Mesothelial cell of epicardium (in vitro differentiated cells): ENCODE data around the gene DLEC1. TPM values are rescaled to one million over a fixed set of nuclear protein-coding genes. Genes with fewer than 3 reads are reported as not detected.
"Not testable (repeated sequence)": the region's sequence is repeated elsewhere in the genome, so short reads cannot be mapped to it uniquely, and the experiment has no call there.

Source experiments
- DNase-seq, 2 experiments: peaks; one replicate each; pipeline ENCODE4 v3.0.0; 2021; ENCODE audit warnings: low spot score in 2 of 2; ENCODE audit not compliant: unreplicated experiment in 2 of 2
- H3K27ac Mint-ChIP-seq: 2 replicates; pipeline ENCODE4 v1.8.0; 2021; ENCODE audit warnings: mixed read lengths
- H3K27me3 Mint-ChIP-seq: 2 replicates; pipeline ENCODE4 v1.8.0; 2021; ENCODE audit warnings: low read depth, mixed read lengths
- H3K36me3 Mint-ChIP-seq: 2 replicates; pipeline ENCODE4 v1.8.0; 2021; ENCODE audit warnings: mixed read lengths
- H3K4me1 Mint-ChIP-seq: 2 replicates; pipeline ENCODE4 v1.8.0; 2021; ENCODE audit warnings: mixed read lengths
- H3K4me3 Mint-ChIP-seq: 2 replicates; pipeline ENCODE4 v1.8.0; 2021; ENCODE audit warnings: mild to moderate bottlenecking, moderate library complexity, mixed read lengths
- H3K9me3 Mint-ChIP-seq: 2 replicates; pipeline ENCODE4 v1.8.0; 2021; ENCODE audit warnings: mixed read lengths
- total RNA-seq: library from RNA; stranded (reverse); gene quantifications from 3 replicates; pipeline ENCODE4 v1.2.1, GENCODE V29; 2021
- TF ChIP-seq, protein P1 (sequence below): fragments of 200-600 bp; sonication (generic); IDR thresholded peaks from one replicate; pipeline ENCODE4 v1.5.0; 2021; ENCODE audit warnings: antibody characterized with exemption; ENCODE audit not compliant: unreplicated experiment

The DLEC1 gene
- total RNA-seq, 1 donor from 2014 or later = 1.4 TPM

DNA sequence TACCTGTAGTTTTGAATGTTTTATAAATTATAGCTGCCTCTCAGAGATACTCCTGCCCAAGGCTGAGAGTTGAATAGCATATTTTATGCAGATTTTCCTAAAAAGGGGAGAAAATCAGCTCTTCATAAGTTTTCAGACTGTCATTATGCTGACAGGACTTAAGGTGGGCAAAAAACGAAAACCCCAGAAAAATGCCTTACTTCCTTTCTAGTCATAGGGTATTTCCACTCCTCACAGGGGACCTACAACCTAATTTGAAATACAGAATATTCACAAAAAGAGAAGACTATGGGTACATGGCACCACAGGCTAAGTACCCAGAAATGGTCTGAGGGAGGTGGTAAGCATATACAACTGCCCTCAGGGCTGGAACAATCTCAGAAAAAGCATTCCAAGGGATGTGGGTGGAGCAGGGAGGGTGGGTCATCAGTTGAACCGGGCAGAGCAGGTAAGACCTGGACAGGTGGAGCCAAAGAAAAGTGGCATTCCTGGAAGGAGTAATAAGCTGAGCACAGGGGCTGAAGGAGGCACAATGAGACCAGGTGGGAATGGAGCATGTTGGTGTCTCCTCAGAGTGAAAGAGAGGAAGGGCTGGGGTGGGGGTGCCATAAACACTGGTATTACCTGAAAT is 115.7 kb downstream of the DLEC1 start:
- peaks cover 33% of the 10 kb centered on the region for H3K4me1 Mint-ChIP-seq
- H3K4me3 Mint-ChIP-seq = no peak overlapping the region
- no peak for DNase-seq
- no peaks in the 10 kb centered on the region for H3K9me3 Mint-ChIP-seq
- TF ChIP-seq, protein P1, sequence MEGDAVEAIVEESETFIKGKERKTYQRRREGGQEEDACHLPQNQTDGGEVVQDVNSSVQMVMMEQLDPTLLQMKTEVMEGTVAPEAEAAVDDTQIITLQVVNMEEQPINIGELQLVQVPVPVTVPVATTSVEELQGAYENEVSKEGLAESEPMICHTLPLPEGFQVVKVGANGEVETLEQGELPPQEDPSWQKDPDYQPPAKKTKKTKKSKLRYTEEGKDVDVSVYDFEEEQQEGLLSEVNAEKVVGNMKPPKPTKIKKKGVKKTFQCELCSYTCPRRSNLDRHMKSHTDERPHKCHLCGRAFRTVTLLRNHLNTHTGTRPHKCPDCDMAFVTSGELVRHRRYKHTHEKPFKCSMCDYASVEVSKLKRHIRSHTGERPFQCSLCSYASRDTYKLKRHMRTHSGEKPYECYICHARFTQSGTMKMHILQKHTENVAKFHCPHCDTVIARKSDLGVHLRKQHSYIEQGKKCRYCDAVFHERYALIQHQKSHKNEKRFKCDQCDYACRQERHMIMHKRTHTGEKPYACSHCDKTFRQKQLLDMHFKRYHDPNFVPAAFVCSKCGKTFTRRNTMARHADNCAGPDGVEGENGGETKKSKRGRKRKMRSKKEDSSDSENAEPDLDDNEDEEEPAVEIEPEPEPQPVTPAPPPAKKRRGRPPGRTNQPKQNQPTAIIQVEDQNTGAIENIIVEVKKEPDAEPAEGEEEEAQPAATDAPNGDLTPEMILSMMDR = no peak
- H3K27ac Mint-ChIP-seq = peak overlapping the region; percentile 28
- no peaks in the 10 kb centered on the region for H3K27me3 Mint-ChIP-seq
- no peaks in the 10 kb centered on the region for H3K36me3 Mint-ChIP-seq

DNA sequence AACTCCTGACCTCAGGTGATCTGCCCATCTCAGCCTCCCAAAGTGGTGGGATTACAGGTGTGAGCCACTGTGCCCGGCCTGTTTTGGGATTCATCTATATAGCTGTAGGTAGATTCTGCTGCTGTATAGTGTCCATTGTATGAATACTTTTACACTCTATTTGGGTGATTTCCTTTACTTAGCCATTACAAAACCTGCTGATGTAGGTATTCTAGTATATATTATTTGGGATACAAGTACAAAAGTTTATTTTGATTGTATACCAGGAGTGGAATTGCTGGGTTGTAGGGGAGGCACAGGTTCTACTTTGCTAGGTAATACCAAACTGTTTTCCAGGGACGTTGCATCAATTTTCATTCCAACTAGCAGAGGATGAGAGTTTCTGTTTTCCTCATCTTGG is 116.8 kb downstream of the DLEC1 start:
- no peaks in the 10 kb centered on the region for H3K27me3 Mint-ChIP-seq
- no peak for DNase-seq
- H3K9me3 Mint-ChIP-seq = no peaks in the 10 kb centered on the region
- no peak overlapping the region for H3K4me3 Mint-ChIP-seq
- H3K27ac Mint-ChIP-seq = peak overlapping the region; percentile 16
- H3K36me3 Mint-ChIP-seq = no peaks in the 10 kb centered on the region
- H3K4me1 Mint-ChIP-seq = peaks cover 33% of the 10 kb centered on the region
- TF ChIP-seq, protein P1 = no peak

DNA sequence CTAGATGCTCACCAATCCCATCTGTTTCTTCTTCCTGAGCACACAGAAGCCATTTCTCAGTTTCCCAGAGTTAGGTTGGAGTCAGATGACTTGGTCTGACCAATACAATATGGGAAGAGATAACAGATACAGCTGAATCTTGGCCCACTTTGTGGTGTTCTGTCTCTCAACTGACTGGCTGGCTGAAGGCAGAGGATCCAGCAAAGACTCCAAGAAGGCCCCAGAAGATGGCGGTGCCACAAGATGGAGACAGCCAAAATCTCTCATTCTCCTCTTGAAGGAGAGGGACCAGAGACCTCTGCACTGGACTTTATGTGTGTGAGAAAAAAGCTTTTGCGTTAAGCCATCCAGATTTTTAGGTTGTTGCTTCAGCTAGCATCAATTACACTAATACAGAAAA is 118.1 kb downstream of the DLEC1 start:
- TF ChIP-seq, protein P1 = no peak
- Mint-ChIP-seq H3K27ac (peak overlapping the region; percentile 91), H3K36me3 (no peaks in the 10 kb centered on the region), H3K4me3 (no peak overlapping the region), H3K9me3 (no peaks in the 10 kb centered on the region), H3K27me3 (no peaks in the 10 kb centered on the region), H3K4me1 (peaks cover 33% of the 10 kb centered on the region)
- no peak for DNase-seq

DNA sequence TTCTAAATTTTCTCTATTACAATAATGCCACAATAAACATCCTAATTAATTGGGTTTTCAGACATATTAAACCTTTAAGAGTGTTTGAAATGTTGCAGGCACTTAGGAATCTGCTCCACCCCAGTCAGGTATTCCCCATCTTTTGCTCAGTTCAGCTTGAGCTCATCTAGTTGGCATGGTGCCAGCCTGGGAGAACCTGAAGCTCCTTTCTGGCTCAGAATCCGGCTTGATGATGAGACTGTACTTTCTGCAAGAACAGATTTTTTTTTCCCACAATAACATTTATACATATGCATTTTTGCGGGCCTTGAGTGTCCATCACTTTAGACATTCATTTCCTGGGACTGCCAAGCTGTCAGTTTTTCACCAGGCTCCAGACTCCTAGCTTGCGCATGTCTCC is 118.6 kb downstream of the DLEC1 start:
- TF ChIP-seq, protein P1 = no peak
- Mint-ChIP-seq H3K4me3 (no peak overlapping the region), H3K27me3 (no peaks in the 10 kb centered on the region), H3K36me3 (no peaks in the 10 kb centered on the region), H3K4me1 (peaks cover 33% of the 10 kb centered on the region), H3K27ac (peak overlapping the region; percentile 91), H3K9me3 (no peaks in the 10 kb centered on the region)
- DNase-seq = peak; percentile 75 to 81

DNA sequence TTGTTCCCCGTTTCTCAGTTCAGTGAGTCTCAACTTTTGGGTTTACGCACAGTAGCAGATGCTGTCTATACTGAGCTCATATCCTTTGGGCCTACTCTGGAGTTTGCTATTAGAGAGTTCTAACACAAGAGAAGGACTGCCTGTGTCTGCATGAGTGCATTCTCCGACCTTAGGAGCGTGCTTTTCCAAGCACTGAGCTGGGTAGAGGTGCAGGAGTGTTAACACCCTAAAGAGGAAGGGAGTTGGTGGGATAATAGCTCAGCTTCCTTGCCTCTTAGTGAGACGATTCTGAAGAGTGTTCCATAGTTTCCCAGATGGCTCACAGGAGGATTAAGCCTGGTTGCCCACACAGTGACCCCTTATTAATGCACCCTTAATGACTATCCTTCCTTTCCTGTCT is 119.5 kb downstream of the DLEC1 start:
- Mint-ChIP-seq H3K27ac (peak overlapping the region; percentile 72), H3K36me3 (no peaks in the 10 kb centered on the region), H3K27me3 (no peaks in the 10 kb centered on the region)

DNA sequence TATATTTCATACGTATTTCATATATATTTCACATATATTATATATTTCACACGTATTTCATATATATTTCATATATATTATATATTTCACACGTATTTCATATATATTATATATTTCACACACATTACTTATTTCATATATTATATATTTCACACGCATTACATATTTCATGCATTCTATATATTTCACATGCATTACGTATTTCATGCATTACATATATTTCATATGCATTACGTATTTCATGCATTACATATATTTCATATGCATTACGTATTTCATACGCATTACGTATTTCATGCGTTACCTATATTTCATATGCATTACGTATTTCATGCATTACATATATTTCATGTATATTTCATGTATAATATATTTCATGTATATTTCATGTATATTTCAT is 121.7 kb downstream of the DLEC1 start:
- H3K4me1 Mint-ChIP-seq = peaks cover 20% of the 10 kb centered on the region
- H3K36me3 Mint-ChIP-seq, H3K9me3 Mint-ChIP-seq, H3K27me3 Mint-ChIP-seq, H3K4me3 Mint-ChIP-seq, DNase-seq, H3K27ac Mint-ChIP-seq: not testable (repeated sequence)

More for the DNA sequence above, 119.5 kb downstream of the DLEC1 start:
- TF ChIP-seq, protein P1 = no peak
- no peaks in the 10 kb centered on the region for H3K9me3 Mint-ChIP-seq
- no peak for DNase-seq
- H3K4me3 Mint-ChIP-seq = no peak overlapping the region
- H3K4me1 Mint-ChIP-seq = peaks cover 31% of the 10 kb centered on the region
